HG02885 (cell line): ENCODE data around the gene IFNAR1.
A peak's percentile ranks its signal among the peaks of the same experiment; 100 is the strongest.
"Not testable (repeated sequence)": the region's sequence is repeated elsewhere in the genome, so short reads cannot be mapped to it uniquely, and the experiment has no call there.

Source experiments
- ATAC-seq: cut with Tn5 transposase; IDR thresholded peaks from one replicate; pipeline ENCODE4 v1.9.1; 2021; ENCODE audit warnings: mild to moderate bottlenecking; ENCODE audit not compliant: unreplicated experiment, poor library complexity

IFNAR1 gene

GRCh38 chr21:33305344-33305671 is 19.5 kb upstream of the IFNAR1 start:
- no peak for ATAC-seq

- no peak for ATAC-seq
Measured at GRCh38 chr21:33305938-33306337, 18.8 kb upstream of the IFNAR1 start.

- peak; percentile 89 for ATAC-seq
Measured at GRCh38 chr21:33308586-33309490, 15.9 kb upstream of the IFNAR1 start.

DNA sequence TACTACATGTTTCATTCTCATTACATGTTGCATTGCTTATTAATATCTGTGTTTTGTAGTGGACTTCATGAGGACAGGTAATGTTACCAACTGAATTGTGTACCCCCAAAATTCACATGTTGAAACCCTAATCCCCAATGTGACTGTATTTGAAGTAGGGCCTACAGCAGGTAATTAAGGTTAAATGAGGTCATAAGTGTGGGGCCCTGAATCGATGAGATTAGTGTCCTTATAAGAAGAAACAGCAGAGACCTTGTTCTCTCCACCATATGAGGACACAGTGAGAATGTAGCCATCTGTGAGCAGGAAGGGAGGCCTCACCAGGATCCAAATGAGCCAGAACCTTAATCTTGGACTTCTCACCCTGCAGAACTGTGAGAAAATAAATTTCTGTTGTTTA is 15.0 kb upstream of the IFNAR1 start:
- ATAC-seq, result no peak

DNA sequence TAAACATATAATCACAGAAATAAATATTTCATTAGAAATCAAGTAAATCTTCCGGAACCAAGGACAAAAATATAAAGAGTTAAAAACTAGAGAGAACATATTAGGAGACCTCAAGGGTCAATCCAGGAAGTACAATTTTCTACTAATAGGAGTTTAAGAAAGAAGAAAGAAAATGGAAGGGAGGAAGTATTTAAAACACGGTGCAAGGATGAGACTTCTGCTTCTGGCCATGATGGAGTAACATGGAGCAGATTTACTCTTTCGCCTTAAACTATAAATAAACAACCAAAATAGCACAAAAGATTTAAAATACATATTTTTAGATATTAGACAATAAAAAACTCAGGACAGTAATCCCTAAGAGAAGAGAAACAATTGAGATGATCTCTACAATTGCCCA is 12.6 kb upstream of the IFNAR1 start:
- no peak for ATAC-seq

DNA sequence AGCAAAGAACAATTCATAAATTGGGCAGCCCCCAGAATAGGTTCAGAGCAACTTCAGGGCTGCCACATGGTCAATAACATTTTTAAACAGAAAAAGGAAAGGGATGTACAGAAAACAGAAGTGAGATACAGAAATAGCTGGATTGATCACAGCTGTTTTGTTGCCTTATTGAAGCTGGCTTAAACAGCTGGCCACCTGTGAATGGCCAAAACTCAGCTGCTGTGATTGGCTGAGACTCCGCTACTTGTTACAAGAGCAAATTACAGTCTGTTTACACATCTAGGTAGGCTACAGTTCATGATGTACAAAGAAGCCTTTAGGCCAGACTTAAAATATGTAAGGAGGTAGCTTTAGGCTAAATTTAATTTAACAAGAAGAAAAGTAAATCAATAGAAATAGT is 11.6 kb upstream of the IFNAR1 start:
- no peak for ATAC-seq

GRCh38 chr21:33313611-33314010 is 11.2 kb upstream of the IFNAR1 start:
- no peak for ATAC-seq

DNA sequence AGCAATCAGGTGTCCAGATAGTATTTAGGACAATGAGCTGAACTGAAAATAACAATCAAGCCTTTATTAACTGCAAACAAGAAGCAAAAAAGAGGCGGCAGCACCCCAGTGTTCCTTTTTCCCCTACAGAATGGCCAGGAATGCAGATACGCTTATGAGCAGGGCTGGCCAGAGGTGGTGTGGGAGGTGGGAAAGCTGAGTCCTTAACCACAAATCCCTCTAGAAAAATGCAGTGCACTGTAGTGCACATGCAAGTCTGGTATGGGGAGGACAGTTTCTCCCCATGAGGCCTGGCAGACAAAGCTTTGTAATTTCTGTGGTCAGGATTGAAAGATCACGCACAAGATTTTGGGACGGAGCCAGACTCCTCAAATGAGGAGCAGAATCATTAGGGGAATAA is 10.7 kb upstream of the IFNAR1 start:
- ATAC-seq, result no peak

GRCh38 chr21:33315946-33316710 is 8.6 kb upstream of the IFNAR1 start:
- no peak for ATAC-seq

DNA sequence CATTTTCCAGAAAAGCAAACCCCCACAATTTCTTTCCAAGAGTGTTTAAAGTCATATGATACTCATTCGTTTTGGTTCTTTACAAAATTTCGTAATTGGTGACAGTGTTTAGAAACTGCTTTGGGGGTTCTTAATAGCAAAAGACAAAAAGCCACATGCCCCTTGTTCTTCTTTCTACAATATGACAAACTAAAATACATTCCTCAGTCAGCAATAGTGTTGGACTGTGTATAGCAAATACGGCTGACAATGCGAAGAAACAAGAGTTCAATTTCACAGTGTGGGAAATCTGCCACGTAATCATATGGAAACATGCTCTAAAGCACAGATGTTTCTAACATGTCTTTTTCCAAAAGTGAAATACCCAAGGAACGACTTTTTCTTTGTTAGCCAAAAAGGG is 7.6 kb upstream of the IFNAR1 start:
- ATAC-seq, result no peak

DNA sequence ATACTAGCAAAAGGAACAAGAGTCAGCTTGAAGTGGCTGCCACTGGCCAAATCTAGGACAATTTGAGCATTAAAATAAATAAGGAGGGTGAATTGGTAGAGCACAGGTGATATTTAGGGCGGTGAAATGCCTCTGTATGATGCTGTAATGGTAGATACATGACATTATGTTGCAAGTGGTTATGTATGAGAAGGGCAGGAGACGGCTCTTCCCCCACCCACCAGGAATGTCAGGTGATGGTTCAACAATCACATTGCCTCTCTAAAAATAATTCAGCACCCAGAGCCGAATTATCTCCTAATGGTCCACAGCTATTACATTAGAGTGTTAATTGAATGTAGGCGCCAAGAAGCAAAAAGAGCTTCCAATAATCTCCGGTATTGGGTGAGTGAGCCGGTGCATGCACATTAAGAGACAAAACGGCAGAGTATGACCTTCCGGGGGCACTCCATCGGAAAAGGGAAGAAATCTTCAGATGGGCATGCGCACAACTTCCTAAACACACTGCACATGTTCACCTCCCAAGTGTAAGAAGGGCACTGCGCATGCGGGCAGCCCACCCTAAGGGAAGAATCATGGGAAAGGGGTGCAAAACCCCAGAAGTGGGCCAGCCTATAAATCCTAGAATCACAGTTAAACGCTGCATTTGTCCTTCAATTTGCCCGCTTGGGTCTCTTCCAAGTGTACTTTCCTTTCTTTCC is 6.8 kb upstream of the IFNAR1 start:
- ATAC-seq, result no peak

GRCh38 chr21:33321005-33321404 is 3.8 kb upstream of the IFNAR1 start:
- ATAC-seq, result not testable (repeated sequence)

DNA sequence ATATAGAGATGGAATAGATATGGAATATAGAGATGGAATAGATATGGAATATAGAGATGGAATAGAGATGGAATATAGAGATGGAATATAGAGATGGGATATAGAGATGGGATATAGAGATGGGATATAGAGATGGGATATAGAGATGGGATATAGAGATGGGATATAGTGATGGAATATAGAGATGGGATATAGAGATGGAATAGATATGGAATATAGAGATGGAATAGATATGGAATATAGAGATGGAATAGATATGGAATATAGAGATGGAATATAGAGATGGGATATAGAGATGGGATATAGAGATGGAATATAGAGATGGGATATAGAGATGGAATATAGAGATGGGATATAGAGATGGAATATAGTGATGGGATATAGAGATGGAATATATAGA is 1.2 kb upstream of the IFNAR1 start:
- not testable (repeated sequence) for ATAC-seq

DNA sequence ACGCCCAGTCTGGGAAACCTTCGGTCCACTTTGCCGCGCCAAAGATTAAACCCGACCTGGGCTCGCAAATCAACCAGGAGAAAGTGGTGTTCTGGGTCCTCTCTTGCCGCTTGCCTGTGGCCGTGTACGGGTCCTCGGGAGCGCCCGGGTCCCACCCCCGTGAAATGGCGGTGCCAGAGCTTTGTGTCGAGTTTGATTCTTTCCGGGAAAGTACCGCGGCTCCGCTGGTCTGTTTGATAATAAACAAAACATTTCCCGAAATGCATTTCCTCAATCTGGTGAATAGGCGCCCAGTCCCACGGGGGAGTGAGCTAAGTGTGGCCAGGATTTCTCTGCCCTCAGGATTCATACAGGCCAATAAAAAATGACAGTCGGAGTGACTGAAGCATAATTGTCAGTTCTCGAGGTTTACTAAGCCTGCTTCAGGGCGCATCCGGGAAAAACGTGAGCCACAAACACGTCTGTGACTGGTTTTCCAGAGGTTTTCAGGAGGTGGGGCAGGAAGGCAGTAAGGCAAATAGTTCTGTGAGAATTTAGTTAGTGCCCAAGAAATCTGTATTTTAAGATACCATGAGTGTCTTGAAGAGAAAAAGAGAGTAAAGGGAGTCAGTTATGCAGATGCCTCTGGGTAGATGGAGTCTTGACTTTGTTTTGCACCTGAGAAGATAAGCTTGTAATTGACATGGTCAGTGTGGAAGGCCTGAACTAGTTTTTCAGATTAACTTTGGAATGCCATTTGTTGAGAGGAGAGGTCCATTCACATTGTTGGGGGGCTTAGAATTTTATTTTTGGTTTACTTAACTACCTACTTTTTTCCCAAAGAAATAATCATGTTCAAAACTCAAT is 675 bp downstream of the IFNAR1 start:
- ATAC-seq, result peak; percentile 41

DNA sequence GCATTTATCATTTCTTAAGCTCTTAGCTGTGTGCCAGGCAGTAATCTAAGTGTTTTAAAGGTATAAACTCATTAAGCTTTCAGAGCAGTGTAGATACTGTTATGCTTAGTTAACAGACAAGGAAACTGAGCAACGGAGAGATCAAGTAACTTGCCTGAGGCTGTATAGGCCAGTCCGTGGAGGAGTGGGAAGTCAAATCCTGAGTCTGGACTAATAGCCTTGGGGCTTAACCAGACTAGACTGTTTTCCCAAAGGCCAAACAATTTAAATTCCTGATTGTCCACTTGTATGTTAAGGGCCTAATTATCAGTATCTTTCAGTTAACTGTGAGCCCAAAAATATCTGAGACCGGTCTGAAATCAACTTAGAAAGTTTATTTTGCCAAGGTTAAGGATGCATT is 2.6 kb downstream of the IFNAR1 start:
- ATAC-seq, result no peak

DNA sequence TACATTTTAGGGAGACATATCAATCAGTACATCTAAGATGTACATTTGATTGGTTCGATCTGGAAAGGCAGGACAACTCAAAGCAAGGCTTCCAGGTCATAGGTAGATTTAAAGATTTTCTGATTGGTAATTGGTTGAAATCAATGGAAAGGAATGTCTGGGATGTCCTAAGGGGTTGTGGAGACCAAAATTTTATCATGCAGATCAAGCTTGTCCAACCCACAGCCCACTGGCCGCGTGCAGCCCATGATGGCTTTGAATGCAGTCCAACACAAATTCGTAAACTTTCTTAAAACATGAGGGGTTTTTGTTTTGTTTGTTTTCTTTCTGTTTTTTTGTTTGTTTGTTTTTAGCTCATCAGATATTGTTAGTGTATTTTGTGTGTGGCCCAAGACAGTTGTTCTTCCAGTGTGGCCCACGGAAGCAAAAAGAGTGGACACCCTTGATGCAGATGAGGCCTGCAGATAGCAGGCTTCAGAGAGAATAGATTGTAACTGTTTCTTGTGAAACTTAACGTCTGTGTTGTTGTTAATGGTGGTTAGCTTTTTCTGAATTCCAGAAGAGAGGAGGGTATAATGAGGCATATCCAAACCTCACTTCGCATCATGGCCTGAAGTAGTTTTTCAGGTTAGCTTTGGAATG is 3.1 kb downstream of the IFNAR1 start:
- ATAC-seq, result no peak

GRCh38 chr21:33330726-33331125 is 6.0 kb downstream of the IFNAR1 start:
- no peak for ATAC-seq

DNA sequence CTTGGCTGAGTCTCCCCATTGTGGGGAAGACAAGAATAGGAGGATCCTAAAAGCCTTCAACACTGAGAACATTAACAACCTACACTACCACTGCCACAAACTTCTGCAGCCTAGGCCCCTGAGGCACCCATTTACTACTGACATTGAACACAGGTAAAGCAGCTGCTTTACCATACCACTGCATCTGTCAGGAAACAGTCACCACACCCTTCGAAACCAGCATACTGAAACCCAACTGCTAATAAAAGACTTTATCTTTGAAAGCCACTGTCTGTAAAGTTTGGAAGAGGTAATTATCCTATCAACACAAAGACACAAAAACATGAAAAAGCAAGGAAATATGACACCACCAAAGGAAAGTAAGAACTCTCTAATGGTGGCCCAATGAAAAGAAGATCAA is 7.4 kb downstream of the IFNAR1 start:
- peak; percentile 90 for ATAC-seq

DNA sequence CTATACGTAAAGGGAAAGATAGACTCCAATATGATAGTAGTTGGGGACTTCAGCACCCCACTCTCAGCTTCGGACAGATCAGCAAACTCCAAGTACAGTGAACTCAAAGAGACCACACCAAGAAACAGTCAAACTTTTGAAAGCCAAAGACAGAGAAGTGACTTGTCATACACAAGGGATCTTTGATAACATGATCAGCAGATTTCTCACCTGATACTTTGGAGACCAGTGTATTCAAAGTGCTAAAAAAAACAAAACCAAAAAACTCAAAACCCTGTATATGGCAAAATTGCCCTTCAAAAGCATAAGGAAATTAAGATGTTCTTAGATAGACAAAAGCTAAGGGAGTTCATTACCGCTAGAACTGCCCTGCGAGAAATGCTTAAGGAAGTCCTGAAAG is 9.4 kb downstream of the IFNAR1 start:
- ATAC-seq, result no peak

- no peak for ATAC-seq
Measured at GRCh38 chr21:33334824-33335223, 10.1 kb downstream of the IFNAR1 start.
